GM21381 (cell line): ENCODE results near the gene ADGRE3.
"Not testable (repeated sequence)": the region's sequence is repeated elsewhere in the genome, so short reads cannot be mapped to it uniquely, and the experiment has no call there.

Experiments
- ATAC-seq: cut with Tn5 transposase; IDR thresholded peaks from one replicate; pipeline ENCODE4 v1.9.1; 2021; ENCODE audit warnings: mild to moderate bottlenecking, moderate library complexity; ENCODE audit not compliant: unreplicated experiment

Gene ADGRE3

GRCh38 chr19:14669940-14670339, 4.7 kb downstream of the ADGRE3 start:
- ATAC-seq = no peak

- ATAC-seq = no peak
These were observed 13.2 kb downstream of the ADGRE3 start for GRCh38 chr19:14661372-14661924.

DNA sequence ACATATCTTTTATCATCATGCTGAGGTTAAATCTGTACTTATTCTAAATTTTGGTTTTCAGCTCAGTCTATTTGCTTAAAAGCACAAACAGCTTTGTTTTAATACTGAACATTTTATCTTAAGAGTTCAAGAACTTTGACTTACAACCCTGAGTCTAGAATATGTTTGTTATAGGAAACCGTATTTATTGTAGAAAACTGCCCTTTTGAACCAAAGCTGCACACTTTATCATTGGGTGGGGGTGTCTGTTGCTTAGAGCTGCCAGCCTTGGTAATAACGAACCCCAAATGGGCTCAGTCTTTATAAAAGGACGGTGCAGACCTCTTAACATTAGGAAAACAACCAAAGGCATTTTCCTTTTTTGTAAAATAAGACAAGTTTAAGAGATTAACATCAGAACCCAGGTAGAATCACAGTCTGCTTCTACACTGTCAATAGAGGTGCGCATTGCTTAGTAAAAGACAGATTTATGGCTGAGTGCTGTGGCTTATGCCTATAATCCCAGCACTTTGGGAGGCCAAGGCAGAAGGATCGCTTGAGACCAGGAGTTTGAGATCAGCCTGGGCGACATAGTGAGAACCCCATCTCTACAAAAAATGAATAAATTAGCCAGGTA, 14.7 kb downstream of the ADGRE3 start:
- no peak for ATAC-seq

DNA sequence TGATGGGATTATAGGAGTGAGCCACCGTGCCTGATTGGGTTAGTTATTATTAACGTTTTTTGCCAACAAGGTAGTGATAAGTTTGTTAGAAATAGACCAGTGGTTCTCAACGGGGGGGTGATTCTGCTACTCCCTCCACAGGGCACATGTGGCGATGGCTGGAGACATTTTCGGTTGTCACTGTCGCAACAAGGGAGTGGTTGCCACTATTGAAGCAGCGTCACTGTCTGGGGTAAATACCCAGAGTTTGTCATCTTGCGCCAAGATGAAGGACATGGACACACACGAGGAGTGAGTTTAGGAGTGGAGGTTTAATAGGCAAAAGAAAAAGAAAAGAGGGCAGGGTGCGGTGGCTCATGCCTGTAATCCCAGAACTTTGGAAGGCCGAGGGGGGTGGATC, 18.9 kb downstream of the ADGRE3 start:
- ATAC-seq = no peak

DNA sequence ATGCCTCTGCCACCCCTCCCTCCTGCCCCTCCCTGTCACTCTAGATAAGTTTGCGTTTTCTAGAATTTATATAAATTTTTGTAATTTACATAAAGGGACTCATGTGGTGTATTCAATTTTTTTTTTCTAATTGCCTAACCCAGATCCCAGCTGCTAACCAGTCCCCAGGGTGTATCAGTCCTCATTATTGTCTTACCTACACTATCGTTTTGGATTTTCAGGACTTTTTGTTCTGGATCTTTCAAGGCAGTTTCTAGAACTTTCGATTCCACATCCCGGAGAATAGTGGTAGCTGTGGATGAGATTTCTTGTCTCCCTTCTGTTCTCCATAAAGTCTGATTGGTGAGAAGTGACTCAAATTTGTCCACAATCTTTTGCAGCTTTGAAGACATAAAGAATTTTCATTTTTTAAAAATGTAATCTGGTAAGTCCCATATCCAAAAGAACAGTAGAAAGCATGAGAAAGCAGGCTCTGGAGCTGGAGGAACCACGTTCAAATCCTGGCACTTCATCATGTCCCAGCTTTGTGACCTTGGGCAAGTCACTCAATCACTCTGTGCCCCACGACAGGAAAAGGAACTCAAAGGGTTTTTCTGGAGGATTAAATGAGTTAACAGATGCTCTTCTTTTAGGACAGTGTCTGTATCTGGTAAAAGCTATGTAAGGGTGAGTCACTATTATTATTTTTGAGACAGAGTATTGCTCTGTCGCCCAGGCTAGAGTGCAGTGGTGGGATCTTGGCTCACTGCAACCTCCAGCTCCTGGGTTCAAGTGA, 19.7 kb downstream of the ADGRE3 start:
- no peak for ATAC-seq

DNA sequence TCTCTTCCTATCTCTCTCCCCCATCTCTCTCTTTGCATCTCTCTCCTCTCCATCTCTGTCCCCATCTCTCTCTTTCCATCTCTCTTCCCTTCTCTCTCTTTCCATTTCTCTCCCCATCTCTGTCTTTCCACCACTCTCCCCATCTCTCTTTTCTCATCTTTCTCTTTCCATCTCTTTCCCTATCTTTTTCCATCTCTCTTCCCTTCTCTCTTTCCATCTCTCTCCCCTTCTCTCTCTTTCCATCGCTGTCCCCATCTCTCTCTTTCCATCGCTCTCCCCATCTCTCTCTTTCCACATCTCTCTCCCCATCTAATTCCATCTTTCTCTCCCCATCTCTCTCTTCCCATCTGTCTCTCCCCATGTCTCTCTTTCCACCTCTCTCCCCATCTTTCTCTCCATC, 24.5 kb downstream of the ADGRE3 start:
- no peak for ATAC-seq

DNA sequence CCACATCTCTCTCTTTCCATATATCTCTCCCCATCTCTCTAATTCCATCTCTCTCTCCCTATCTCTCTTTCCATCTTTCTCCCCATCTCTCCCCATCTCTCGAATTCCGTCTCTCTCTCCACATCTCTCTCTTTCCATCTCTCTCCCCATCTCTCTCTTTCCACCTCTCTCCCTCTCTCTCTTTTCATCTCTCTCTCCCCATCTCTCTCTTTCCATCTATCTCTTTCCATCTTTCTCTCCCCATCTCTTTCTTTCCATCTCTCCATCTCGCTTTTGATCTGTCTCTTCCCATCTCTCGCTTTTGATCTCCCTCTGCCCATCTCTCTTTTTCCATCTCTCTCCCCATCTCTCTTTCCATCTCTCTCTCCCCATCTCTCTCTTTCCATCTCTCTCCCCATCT, 25.6 kb downstream of the ADGRE3 start:
- ATAC-seq = no peak

DNA sequence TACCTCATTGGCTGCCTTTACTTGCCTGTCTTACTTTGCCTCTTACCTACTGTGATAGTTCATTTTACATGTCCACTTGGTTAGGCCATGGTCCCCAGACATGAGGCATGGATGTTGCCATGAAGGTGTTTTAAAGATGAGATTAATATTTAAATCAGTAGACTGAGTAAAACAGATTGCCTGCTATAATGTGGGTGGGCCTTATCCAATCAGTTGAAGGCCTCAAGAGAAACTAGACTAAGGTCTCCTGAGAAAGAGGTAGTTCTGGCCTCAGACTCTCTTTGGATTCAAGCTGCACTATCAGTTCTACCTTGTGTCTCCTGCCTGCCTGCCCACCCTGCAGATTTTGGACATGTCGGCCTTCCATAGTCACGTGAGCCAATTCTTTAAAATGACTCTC, 26.1 kb downstream of the ADGRE3 start:
- ATAC-seq = no peak

- no peak for ATAC-seq
These were observed 34.9 kb downstream of the ADGRE3 start for GRCh38 chr19:14639536-14640277.

DNA sequence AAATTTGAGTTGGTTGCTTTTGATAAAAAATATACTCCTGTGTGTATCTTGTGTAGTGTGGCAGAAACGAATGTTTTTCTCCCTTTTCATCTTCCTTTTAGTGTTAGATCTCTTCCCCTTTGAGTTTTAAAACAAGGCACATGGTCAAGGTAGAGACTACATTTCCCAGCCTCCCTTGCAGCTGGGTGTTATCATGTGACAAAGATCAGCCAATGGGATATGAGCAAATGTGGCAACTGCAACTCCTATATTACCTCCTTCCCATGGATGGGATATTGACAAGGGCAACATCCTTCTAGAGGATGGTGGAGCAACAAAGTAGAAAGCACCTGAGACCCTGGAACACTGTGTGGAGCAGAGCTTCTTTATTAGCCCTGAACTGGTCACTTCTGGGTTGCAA, 42.4 kb downstream of the ADGRE3 start:
- no peak for ATAC-seq

- ATAC-seq = no peak
These were observed 45.1 kb downstream of the ADGRE3 start for GRCh38 chr19:14629557-14629956.

GRCh38 chr19:14624491-14624890, 50.2 kb downstream of the ADGRE3 start:
- ATAC-seq = not testable (repeated sequence)

DNA sequence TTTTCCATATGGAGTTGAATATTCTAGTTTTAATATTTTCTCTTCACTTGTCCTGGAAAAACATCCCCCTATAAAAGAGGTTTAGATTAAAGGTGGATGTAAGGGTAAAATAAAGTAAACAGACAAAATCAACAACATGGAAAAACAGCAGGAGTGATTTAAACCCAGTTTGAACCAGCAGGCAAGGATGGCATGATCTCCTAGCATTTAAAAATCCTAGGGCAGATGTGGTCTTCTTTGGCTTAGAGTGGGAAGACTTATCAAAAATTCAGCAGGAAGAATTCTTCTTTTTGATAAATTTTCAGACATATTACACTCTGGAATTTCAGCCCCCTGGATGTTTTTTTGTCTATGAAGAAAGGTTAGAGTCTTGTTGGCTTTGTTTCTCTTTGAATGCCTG, 55.2 kb downstream of the ADGRE3 start:
- no peak for ATAC-seq

DNA sequence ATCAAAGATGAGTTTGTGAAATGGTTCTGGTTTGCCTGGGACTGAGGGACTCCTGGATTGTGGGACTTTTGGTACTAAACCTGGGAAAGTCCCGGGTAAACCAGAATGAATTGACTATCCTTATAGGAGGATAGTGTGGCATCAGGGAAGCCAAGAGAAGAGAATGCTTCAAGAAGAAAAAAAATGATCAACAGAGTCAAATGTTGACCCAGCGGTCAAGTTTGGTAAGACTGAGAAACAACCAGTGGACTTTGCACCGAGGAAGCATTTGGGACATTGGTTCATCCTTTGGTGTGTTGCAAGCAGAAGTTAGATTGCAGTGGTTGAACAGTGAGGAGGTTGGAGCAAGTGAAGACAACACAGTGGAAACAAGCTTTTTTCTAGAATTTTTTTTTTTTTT, 58.2 kb downstream of the ADGRE3 start:
- ATAC-seq = no peak

GRCh38 chr19:14615623-14616022, 59.0 kb downstream of the ADGRE3 start:
- ATAC-seq = no peak

DNA sequence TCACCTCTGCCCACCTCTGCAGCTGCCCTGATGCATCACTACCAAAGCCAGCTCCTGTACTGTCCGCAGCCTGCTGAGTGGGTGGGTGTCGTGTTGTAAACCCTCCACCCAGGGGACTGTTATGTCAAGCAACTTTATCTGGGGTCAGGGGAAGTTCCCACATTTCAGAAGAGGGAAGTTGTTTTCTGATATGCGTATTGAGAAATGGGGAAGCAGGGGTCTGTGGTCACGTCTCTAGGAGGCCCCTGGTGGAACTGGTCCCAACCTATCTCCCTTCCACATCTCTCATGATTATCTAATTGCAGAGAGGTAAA, 60.6 kb downstream of the ADGRE3 start:
- ATAC-seq = peak; percentile 61

DNA sequence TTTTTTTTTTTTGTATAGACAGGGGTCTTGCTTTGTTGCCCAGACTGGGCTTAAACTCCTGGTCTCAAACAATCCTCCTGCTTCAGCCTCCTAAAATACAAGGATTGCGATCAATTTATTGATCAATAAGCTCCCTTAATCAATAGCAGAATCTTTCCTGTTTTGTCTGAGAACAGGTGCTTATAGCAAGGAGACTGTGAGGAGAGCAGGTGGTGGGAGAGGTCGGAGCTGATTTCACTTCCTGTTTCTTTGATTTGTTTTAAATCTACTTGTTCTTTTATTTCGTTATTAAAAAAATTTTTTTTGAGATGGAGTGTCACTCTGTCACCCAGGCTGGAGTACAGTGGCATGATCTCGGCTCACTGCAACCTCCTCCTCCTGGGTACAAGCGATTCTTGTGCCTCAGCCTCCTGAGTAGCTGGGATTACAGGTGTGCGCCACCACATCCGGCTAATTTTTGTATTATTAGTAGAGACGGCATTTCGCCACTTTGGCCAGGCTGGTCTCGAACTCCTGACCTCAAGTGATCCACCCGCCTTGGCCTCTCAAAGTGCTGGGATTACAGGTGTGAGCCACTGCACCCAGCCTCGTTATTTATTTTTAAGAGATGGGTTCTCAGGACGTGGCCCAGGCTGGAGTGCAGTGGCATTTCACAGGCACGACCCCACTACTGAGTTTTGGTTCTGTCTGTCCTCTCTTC, 61.1 kb downstream of the ADGRE3 start:
- not testable (repeated sequence) for ATAC-seq

GRCh38 chr19:14612657-14613056, 62.0 kb downstream of the ADGRE3 start:
- no peak for ATAC-seq

DNA sequence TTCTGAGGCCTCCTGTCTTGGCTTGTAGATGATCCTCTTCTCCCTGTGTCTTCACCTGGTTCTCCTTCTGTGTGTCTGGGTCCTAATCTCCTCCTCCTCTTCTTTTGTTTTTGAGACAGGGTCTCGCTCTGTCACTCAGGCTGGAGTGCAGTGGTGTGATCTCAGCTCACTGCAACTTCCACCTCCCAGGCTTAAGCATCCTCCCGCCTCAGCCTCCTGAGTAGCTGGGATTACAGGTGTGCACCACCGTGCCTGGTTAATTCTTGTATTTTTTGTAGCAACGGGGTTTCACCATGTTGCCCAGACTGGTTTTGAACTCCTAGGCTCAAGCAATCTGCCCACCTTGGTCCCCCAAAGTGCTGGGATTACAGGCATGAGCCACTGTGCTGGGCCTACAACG, 62.4 kb downstream of the ADGRE3 start:
- ATAC-seq = not testable (repeated sequence)

GRCh38 chr19:14611051-14611450, 63.6 kb downstream of the ADGRE3 start:
- no peak for ATAC-seq

DNA sequence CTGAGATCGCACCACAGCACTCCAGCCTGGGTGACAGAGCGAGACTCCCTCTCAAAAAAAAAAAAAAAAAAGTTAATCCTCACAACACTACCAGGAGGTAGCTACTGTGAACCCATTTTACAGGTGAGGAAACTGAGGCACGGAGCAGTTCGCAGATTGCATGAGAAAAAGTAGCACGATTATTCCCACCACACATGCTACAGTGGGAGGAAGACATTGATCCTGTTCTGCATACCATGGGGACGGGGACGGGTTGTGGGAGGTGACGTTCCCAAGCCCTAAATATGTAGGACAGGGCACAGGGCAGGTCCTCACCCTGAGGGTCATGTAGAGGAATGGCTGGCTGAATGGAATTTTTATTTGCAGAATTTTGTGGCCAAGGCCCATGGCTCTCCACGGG, 68.0 kb downstream of the ADGRE3 start:
- no peak for ATAC-seq
